Neural progenitor cell (in vitro differentiated cells): ENCODE results near the gene A2M. TPM values are rescaled to one million over a fixed set of nuclear protein-coding genes. Genes with fewer than 3 reads are reported as not detected.

Experiments
- DNase-seq: peaks from one replicate; pipeline ENCODE4 v3.0.0-alpha.2; 2016; ENCODE audit warnings: low spot score
- H2AFZ ChIP-seq: fragments of 200-600 bp; sonication (generic); replicated peaks from 2 replicates; pipeline ENCODE4 v1.6.1; 2016; ENCODE audit warnings: antibody characterized with exemption
- H3F3A ChIP-seq: fragments of 200-600 bp; sonication (generic); 2 replicates; pipeline ENCODE4 v1.6.1; 2016; ENCODE audit warnings: antibody characterized with exemption, low read depth
- H3K27ac ChIP-seq: fragments of 200-600 bp; sonication (generic); 2 replicates; pipeline ENCODE4 v1.5.1; 2016; ENCODE audit warnings: mild to moderate bottlenecking
- H3K27me3 ChIP-seq: fragments of 200-600 bp; sonication (generic); 2 replicates; pipeline ENCODE4 v1.6.1; 2016; ENCODE audit warnings: mild to moderate bottlenecking, moderate library complexity
- H3K36me3 ChIP-seq: fragments of 200-600 bp; sonication (generic); 2 replicates; pipeline ENCODE4 v1.5.1; 2016
- H3K4me1 ChIP-seq: fragments of 200-600 bp; sonication (generic); 2 replicates; pipeline ENCODE4 v1.6.1; 2016; ENCODE audit warnings: mixed run types
- H3K4me2 ChIP-seq: fragments of 200-600 bp; sonication (generic); 2 replicates; pipeline ENCODE4 v1.6.1; 2016
- H3K4me3 ChIP-seq: fragments of 200-600 bp; sonication (generic); 2 replicates; pipeline ENCODE4 v1.5.1; 2016
- H3K79me2 ChIP-seq: fragments of 200-600 bp; sonication (generic); 2 replicates; pipeline ENCODE4 v1.6.1; 2016; ENCODE audit warnings: low read depth
- H3K9ac ChIP-seq: fragments of 200-600 bp; sonication (generic); 2 replicates; pipeline ENCODE4 v1.6.1; 2016
- H3K9me3 ChIP-seq: fragments of 200-600 bp; sonication (generic); 2 replicates; pipeline ENCODE4 v1.5.1; 2016; ENCODE audit warnings: low read depth
- H4K20me1 ChIP-seq: fragments of 200-600 bp; sonication (generic); 2 replicates; pipeline ENCODE4 v1.6.1; 2016; ENCODE audit warnings: low read depth
- H3K27ac Mint-ChIP-seq: 3 replicates; pipeline ENCODE4 v1.8.0; 2021; ENCODE audit warnings: mixed read lengths
- H3K27me3 Mint-ChIP-seq: 2 replicates; pipeline ENCODE4 v1.8.0; 2022; ENCODE audit warnings: low read depth, mild to moderate bottlenecking, inconsistent platforms, moderate library complexity, mixed read lengths; ENCODE audit not compliant: insufficient read depth
- H3K36me3 Mint-ChIP-seq: 3 replicates; pipeline ENCODE4 v1.8.0; 2021; ENCODE audit warnings: mixed read lengths
- H3K4me1 Mint-ChIP-seq: 3 replicates; pipeline ENCODE4 v1.8.0; 2021; ENCODE audit warnings: mixed read lengths
- H3K4me3 Mint-ChIP-seq: 3 replicates; pipeline ENCODE4 v1.8.0; 2021; ENCODE audit warnings: mild to moderate bottlenecking, moderate library complexity, mixed read lengths
- H3K9me3 Mint-ChIP-seq: 3 replicates; pipeline ENCODE4 v1.8.0; 2020; ENCODE audit warnings: mixed read lengths
- EZH2 ChIP-seq: fragments of 200-600 bp; sonication (generic); IDR thresholded peaks from 2 replicates; pipeline ENCODE4 v1.6.1; 2017; ENCODE audit warnings: antibody characterized with exemption, mild to moderate bottlenecking, moderate library complexity
- EZH2phosphoT487 ChIP-seq: fragments of 200-600 bp; sonication (generic); IDR thresholded peaks from 2 replicates; pipeline ENCODE4 v1.6.1; 2017; ENCODE audit warnings: antibody characterized with exemption
- total RNA-seq: library from RNA; depleted of rRNA; stranded (reverse); fragments of >200 nt; gene quantifications from 2 replicates; pipeline ENCODE4 v1.2.3, GENCODE V29; 2015; ENCODE audit warnings: low replicate concordance
- TF ChIP-seq, protein P1 (sequence below): fragments of 200-600 bp; sonication (generic); IDR thresholded peaks from 2 replicates; pipeline ENCODE4 v1.5.1; 2017; ENCODE audit warnings: antibody characterized with exemption, mild to moderate bottlenecking

Gene A2M
- total RNA-seq, 1 donor from 2014 or later, result not detected

- no peak overlapping the region for H3K4me3 ChIP-seq
- H3K9ac ChIP-seq, result no peak overlapping the region
- no peak overlapping the region for H3K27ac Mint-ChIP-seq
- no peak overlapping the region for H2AFZ ChIP-seq
- H3K79me2 ChIP-seq, result no peaks in the 10 kb centered on the region
- H3K9me3 Mint-ChIP-seq, result no peaks in the 10 kb centered on the region
- no peak overlapping the region for H3K27ac ChIP-seq
- DNase-seq, result no peak
- H3K9me3 ChIP-seq, result no peaks in the 10 kb centered on the region
- H4K20me1 ChIP-seq, result no peaks in the 10 kb centered on the region
- H3K27me3 ChIP-seq, result no peaks in the 10 kb centered on the region
- no peaks in the 10 kb centered on the region for H3K4me1 ChIP-seq
- H3K36me3 ChIP-seq, result no peaks in the 10 kb centered on the region
- H3K27me3 Mint-ChIP-seq, result peaks cover 2% of the 10 kb centered on the region
- H3K4me1 Mint-ChIP-seq, result peaks cover 2% of the 10 kb centered on the region
- H3K36me3 Mint-ChIP-seq, result no peaks in the 10 kb centered on the region
- H3F3A ChIP-seq, result no peaks in the 10 kb centered on the region
- H3K4me3 Mint-ChIP-seq, result no peak overlapping the region
- TF ChIP-seq, protein P1, sequence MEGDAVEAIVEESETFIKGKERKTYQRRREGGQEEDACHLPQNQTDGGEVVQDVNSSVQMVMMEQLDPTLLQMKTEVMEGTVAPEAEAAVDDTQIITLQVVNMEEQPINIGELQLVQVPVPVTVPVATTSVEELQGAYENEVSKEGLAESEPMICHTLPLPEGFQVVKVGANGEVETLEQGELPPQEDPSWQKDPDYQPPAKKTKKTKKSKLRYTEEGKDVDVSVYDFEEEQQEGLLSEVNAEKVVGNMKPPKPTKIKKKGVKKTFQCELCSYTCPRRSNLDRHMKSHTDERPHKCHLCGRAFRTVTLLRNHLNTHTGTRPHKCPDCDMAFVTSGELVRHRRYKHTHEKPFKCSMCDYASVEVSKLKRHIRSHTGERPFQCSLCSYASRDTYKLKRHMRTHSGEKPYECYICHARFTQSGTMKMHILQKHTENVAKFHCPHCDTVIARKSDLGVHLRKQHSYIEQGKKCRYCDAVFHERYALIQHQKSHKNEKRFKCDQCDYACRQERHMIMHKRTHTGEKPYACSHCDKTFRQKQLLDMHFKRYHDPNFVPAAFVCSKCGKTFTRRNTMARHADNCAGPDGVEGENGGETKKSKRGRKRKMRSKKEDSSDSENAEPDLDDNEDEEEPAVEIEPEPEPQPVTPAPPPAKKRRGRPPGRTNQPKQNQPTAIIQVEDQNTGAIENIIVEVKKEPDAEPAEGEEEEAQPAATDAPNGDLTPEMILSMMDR, result no peak
- TF ChIP-seq EZH2phosphoT487 (no peak), EZH2 (no peak)
- no peak overlapping the region for H3K4me2 ChIP-seq
Observed at GRCh38 chr12:9051158-9051550, 64.6 kb downstream of the A2M start.

DNA sequence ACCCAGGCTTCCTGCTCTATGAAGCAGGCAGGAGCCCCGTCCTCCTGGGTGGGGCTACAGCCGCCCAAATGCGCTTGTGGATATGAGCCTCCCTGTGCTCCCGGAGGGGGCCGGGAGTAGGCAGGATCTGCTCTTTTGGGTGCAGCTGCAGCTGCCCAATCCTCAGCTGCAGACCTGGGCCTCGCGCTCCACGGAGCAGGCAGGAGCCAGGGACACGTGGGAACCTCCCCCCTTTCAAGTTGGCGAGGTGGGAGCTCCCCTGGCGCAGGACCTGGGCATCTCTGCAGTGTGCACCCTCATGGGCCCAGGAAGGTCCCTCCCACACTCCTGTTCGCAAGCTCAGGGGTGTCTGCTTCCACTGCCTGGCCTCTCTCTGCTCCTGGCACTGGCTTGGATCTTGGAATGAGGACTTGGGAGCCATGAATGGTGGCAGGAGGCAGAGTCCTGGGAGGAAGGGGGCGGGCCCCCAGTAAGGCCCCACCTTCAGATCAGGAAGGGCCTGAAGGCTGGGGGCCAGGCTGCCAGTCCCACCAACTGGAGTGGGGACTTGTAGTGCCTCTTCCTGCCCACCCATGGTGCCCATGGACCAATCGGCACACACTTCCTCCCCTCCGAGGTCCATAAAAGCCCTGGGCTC is 65.1 kb downstream of the A2M start:
- Mint-ChIP-seq H3K4me1 (peaks cover 2% of the 10 kb centered on the region), H3K27me3 (peaks cover 2% of the 10 kb centered on the region), H3K9me3 (no peaks in the 10 kb centered on the region), H3K27ac (no peak overlapping the region), H3K36me3 (no peaks in the 10 kb centered on the region), H3K4me3 (no peak overlapping the region)
- no peak overlapping the region for H3K4me3 ChIP-seq
- no peaks in the 10 kb centered on the region for H3K4me1 ChIP-seq
- H3K79me2 ChIP-seq, result no peaks in the 10 kb centered on the region
- H3K9ac ChIP-seq, result no peak overlapping the region
- H3K4me2 ChIP-seq, result no peak overlapping the region
- no peaks in the 10 kb centered on the region for H3F3A ChIP-seq
- H4K20me1 ChIP-seq, result no peaks in the 10 kb centered on the region
- TF ChIP-seq EZH2phosphoT487 (no peak), EZH2 (no peak)
- TF ChIP-seq, protein P1, result no peak
- no peaks in the 10 kb centered on the region for H3K36me3 ChIP-seq
- H3K27ac ChIP-seq, result no peak overlapping the region
- H3K27me3 ChIP-seq, result no peaks in the 10 kb centered on the region
- no peak for DNase-seq
- H3K9me3 ChIP-seq, result no peaks in the 10 kb centered on the region
- H2AFZ ChIP-seq, result no peak overlapping the region

DNA sequence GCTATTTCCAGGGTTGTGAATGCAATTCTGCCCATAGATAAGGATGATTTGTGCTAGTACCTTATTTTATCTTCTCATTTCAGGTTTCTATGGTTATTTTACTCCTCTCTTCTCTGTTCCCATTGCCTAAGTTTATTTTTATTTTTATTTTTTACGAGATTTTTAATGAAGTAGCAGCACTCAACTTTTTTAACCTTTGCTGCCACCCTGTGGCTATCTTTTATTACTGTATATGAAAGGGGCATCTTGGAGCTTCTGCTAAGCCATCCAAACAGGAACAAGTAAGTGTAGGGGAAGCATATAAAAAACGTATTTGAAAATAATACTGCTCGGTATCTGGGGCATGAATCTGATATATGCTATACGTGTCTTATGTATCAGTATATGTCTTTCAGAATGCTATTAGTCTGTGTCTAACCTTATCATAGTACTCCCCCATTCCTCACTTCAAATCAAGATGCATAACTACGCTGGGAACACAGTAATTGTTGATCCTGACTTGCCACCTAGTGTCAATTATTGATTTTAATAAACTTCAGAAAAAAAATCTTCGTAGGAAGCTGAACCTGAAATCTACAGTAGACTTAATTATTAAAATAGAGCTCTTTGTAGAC is 66.1 kb downstream of the A2M start:
- H3K9me3 ChIP-seq, result no peaks in the 10 kb centered on the region
- DNase-seq, result peak; percentile 52
- TF ChIP-seq EZH2phosphoT487, result no peak
- TF ChIP-seq, protein P1, result peak; percentile 71
- no peak overlapping the region for H3K27ac ChIP-seq
- no peak overlapping the region for H3K9ac ChIP-seq
- H4K20me1 ChIP-seq, result no peaks in the 10 kb centered on the region
- H3K4me1 ChIP-seq, result no peaks in the 10 kb centered on the region
- no peaks in the 10 kb centered on the region for H3K36me3 ChIP-seq
- no peak overlapping the region for H3K4me2 ChIP-seq
- Mint-ChIP-seq H3K27ac (no peak overlapping the region), H3K36me3 (no peaks in the 10 kb centered on the region), H3K27me3 (peaks cover 2% of the 10 kb centered on the region), H3K4me1 (peaks cover 2% of the 10 kb centered on the region), H3K9me3 (no peaks in the 10 kb centered on the region), H3K4me3 (no peak overlapping the region)
- no peaks in the 10 kb centered on the region for H3K27me3 ChIP-seq
- H3K4me3 ChIP-seq, result no peak overlapping the region
- no peaks in the 10 kb centered on the region for H3K79me2 ChIP-seq
- H2AFZ ChIP-seq, result no peak overlapping the region
- no peaks in the 10 kb centered on the region for H3F3A ChIP-seq
